ENCODE results near the gene RHOG.

DNA sequence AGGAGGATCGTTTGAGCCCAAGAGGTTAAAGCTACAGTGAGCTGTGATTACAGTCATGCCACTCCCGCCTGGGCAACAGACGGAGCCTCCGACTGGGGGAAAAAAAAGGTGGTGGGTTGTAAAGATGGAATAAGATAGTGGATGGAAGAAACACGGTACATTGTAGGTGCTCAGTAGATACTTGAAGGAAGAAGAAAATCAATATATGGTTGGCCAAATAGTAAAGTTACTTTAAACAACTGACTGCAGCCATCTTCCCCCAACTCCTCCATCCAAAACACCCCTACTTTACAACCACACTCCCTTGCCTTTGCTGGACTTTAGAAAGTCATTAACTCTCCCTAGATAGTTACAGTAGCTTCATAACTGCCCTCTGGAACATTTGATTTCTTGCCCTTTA, 40.9 kb downstream of the RHOG start:
- TF ChIP-seq POLR2A (IDR thresholded peaks at IDR 0.05) (no peak), POLR2AphosphoS5 (IDR thresholded peaks at IDR 0.05) (no peak)
- TF ChIP-seq, protein P1, sequence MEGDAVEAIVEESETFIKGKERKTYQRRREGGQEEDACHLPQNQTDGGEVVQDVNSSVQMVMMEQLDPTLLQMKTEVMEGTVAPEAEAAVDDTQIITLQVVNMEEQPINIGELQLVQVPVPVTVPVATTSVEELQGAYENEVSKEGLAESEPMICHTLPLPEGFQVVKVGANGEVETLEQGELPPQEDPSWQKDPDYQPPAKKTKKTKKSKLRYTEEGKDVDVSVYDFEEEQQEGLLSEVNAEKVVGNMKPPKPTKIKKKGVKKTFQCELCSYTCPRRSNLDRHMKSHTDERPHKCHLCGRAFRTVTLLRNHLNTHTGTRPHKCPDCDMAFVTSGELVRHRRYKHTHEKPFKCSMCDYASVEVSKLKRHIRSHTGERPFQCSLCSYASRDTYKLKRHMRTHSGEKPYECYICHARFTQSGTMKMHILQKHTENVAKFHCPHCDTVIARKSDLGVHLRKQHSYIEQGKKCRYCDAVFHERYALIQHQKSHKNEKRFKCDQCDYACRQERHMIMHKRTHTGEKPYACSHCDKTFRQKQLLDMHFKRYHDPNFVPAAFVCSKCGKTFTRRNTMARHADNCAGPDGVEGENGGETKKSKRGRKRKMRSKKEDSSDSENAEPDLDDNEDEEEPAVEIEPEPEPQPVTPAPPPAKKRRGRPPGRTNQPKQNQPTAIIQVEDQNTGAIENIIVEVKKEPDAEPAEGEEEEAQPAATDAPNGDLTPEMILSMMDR (IDR thresholded peaks at IDR 0.05): no peak

Data from stomach (tissue), 4 donors.